ENCODE results near the gene GALM.

The GALM gene

DNA sequence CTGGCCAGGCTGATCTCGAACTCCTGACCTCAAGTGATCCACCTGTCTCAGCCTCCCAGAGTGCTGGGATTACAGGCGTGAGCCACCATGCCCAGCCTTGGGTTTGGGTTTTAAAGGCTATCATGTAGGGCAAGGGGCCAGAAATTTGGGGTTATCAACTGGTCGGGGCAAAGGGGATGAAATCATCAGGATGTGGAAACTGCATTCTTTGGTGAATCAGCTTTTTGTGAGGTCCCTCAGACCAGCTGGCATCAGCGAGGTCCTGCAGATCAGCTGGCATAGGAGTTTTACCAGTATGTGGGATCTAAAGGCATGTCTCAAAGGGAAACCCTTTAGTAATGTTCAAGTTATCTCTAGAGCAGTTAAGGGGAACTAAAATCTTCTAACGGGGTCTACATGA is 105.7 kb downstream of the GALM start:
- Histone ChIP-seq H3K9me3 (ENCODE audit: insufficient read depth, low read depth, low read length) (no peaks in the 10 kb centered on the region), H3K27me3 (ENCODE audit: insufficient read depth, low read length) (peaks cover 10% of the 10 kb centered on the region), H3K4me3 (ENCODE audit: low read length) (no peak overlapping the region), H3K4me1 (ENCODE audit: insufficient read depth, low read length) (no peaks in the 10 kb centered on the region), H3K27ac (ENCODE audit: low read length) (no peak overlapping the region), H3K36me3 (ENCODE audit: insufficient read depth, low read depth, low read length) (no peaks in the 10 kb centered on the region), H3K9ac (ENCODE audit: low read depth, low read length) (no peak overlapping the region)

DNA sequence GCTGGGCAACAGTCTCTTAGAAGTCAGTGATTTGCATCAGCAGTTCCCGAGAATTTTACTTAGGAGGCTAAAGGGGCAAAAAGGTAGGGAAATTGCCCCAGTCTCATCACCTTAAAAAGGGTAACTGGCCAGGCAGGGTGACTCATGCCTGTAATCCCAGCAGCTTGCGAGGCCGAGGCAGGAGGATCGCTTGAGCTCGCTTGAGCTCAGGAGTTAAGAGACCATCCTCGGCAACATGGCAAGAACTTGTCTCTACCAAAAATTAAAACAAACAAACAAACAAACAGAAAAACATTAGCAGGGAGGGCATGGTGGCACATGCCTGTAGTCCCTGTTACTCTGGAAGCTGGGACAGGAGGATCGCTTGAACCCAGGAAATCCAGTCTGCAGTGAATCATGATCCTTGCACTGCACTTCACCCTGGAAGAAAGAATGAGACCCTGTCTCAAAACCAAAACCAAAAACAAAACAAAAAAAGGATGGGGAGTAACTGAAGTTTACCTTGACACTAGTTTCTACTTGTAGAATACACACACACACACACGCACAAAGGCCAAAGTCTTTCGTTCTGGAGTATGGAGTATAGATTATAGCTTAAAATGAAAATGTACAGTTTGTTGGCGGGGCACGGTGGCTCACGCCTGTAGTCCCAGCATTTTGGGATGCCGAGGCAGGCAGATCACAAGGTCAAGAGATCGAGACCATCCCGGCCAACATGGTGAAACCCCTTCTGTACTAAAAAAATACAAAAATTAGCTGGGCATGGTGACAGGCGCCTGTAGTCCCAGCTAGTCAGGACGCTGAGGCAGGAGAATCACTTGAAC is 109.4 kb downstream of the GALM start:
- Histone ChIP-seq H3K9ac (ENCODE audit: low read depth, low read length) (no peak overlapping the region), H3K27ac (ENCODE audit: low read length) (no peak overlapping the region), H3K9me3 (ENCODE audit: insufficient read depth, low read depth, low read length) (no peaks in the 10 kb centered on the region), H3K4me1 (ENCODE audit: insufficient read depth, low read length) (no peaks in the 10 kb centered on the region), H3K4me3 (ENCODE audit: low read length) (no peak overlapping the region), H3K36me3 (ENCODE audit: insufficient read depth, low read depth, low read length) (no peaks in the 10 kb centered on the region), H3K27me3 (ENCODE audit: insufficient read depth, low read length) (peaks cover 18% of the 10 kb centered on the region)

DNA sequence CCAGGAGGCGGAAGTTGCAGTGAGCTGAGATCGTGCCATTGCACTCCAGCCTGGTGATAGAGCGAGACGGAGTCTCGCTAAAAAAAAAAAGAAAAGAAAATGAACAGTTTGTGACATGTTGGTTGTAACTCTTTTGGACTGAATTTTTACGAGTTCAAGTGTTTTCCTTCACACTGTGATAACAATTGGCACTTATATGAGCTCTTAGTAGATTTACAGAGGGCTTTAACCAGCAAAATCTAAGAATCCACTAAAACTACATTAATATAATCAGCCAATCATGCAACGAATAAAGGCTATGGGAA is 110.0 kb downstream of the GALM start:
- H3K36me3 ChIP-seq (ENCODE audit: insufficient read depth, low read depth, low read length): 0 out of 2 replicates have a peak, but pooled peaks cover 1% of the 10 kb centered on the region
- no peaks in the 10 kb centered on the region for H3K4me1 ChIP-seq (ENCODE audit: insufficient read depth, low read length)
- H3K27ac ChIP-seq (ENCODE audit: low read length): no peak overlapping the region
- no peak overlapping the region for H3K9ac ChIP-seq (ENCODE audit: low read depth, low read length)
- no peak overlapping the region for H3K4me3 ChIP-seq (ENCODE audit: low read length)
- H3K27me3 ChIP-seq (ENCODE audit: insufficient read depth, low read length): peaks cover 18% of the 10 kb centered on the region
- no peaks in the 10 kb centered on the region for H3K9me3 ChIP-seq (ENCODE audit: insufficient read depth, low read depth, low read length)

DNA sequence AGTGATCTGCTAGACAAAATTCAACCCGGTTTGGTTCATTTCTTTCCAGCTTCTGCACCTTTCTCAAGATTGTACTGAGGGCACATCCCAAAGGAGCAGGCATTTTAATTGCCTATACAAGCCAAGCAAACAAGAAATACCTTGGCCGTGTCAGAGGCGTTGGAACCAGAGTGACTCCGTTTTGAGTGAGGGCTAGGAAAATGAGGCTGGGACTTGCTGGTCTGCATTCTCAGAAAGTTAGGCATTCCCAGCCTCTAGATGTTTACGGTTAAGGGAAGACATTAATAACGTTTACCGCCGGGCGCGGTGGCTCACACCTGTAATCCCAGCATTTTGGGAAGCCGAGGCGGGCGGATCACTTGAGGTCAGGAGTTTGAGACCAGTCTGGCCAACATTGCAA is 110.6 kb downstream of the GALM start:
- H3K4me3 ChIP-seq (ENCODE audit: low read length): no peak overlapping the region
- no peak overlapping the region for H3K9ac ChIP-seq (ENCODE audit: low read depth, low read length)
- peaks cover 18% of the 10 kb centered on the region for H3K27me3 ChIP-seq (ENCODE audit: insufficient read depth, low read length)
- no peaks in the 10 kb centered on the region for H3K4me1 ChIP-seq (ENCODE audit: insufficient read depth, low read length)
- peaks cover 8% of the 10 kb centered on the region for H3K36me3 ChIP-seq (ENCODE audit: insufficient read depth, low read depth, low read length)
- H3K9me3 ChIP-seq (ENCODE audit: insufficient read depth, low read depth, low read length): no peaks in the 10 kb centered on the region
- H3K27ac ChIP-seq (ENCODE audit: low read length): no peak overlapping the region

DNA sequence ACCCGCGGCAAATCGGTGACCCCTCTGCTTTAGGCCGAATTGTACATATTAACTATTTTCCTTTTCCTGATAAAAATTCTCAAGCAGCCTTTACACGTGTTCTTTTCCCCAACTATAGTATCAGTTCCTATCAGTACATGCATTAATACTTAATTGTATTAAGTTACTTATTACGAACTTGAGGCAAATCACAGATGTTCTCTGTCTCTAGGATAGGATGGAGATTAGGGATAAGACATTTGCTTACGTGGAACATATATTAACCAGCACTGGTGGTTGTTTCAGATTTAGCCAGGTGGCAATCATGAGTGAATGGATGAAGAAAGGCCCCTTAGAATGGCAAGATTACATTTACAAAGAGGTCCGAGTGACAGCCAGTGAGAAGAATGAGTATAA is 112.8 kb downstream of the GALM start:
- Histone ChIP-seq H3K4me3 (ENCODE audit: low read length) (peak overlapping the region; percentile 97), H3K36me3 (ENCODE audit: insufficient read depth, low read depth, low read length) (peaks cover 16% of the 10 kb centered on the region), H3K4me1 (ENCODE audit: insufficient read depth, low read length) (no peaks in the 10 kb centered on the region), H3K27me3 (ENCODE audit: insufficient read depth, low read length) (peaks cover 18% of the 10 kb centered on the region), H3K27ac (ENCODE audit: low read length) (no peak overlapping the region), H3K9me3 (ENCODE audit: insufficient read depth, low read depth, low read length) (no peaks in the 10 kb centered on the region), H3K9ac (ENCODE audit: low read depth, low read length) (peak overlapping the region; percentile 95)

DNA sequence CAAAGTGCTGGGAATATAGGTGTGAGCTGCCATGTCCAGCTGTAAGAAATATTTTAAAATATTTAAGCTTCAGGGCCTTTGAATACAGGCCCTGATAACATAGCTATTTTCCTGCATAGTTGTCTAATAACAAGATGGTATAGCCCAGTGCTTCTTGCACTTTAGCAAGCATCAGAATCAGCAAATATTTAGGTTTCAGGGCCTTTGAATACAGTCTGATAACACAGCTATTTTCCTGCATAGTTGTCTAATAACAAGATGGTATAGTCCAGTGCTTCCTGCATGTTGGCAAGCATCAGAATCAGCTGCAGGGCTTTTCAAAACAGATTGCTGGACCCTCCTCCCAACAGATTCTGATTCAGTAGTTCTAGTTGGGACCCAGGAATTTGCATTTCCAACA is 117.7 kb downstream of the GALM start:
- Histone ChIP-seq H3K4me1 (ENCODE audit: insufficient read depth, low read length) (no peaks in the 10 kb centered on the region), H3K9me3 (ENCODE audit: insufficient read depth, low read depth, low read length) (no peaks in the 10 kb centered on the region), H3K27ac (ENCODE audit: low read length) (no peak overlapping the region), H3K36me3 (ENCODE audit: insufficient read depth, low read depth, low read length) (peaks cover 16% of the 10 kb centered on the region), H3K9ac (ENCODE audit: low read depth, low read length) (no peak overlapping the region), H3K27me3 (ENCODE audit: insufficient read depth, low read length) (no peaks in the 10 kb centered on the region), H3K4me3 (ENCODE audit: low read length) (no peak overlapping the region)
